NCI-H187 treated with DMSO at 0.1 percent for 48 hours (cell line): ENCODE data around the gene TUBB.

Experiments
- DNase-seq: peaks from one replicate; lab custom pipeline; 2025; lab: John Stamatoyannopoulos, UW

The TUBB gene

GRCh38 chr6:30719791-30720737 lies at the start of gene TUBB:
TUBB (plus strand) TSS chr6:30720352; CDS start chr6:30720507, 155 bp downstream.
- peak; percentile 90 for DNase-seq

GRCh38 chr6:30670760-30671527 lies 49.2 kb upstream of the TUBB start:
- DNase-seq = no peak

- DNase-seq = peak; percentile 76
These were observed 47.5 kb upstream of the TUBB start, which contains the start of gene DHX16 for GRCh38 chr6:30672445-30673253. DHX16 (minus strand) TSS chr6:30673006; CDS start chr6:30672841, 165 bp downstream.

GRCh38 chr6:30676660-30677285 lies 43.4 kb upstream of the TUBB start:
- no peak for DNase-seq

GRCh38 chr6:30678964-30679726 lies 41.0 kb upstream of the TUBB start:
- no peak for DNase-seq

GRCh38 chr6:30679765-30680535 lies 40.2 kb upstream of the TUBB start:
- DNase-seq = no peak

GRCh38 chr6:30681766-30682142 lies 38.4 kb upstream of the TUBB start:
- DNase-seq = no peak

GRCh38 chr6:30682143-30683117 lies 37.7 kb upstream of the TUBB start:
- DNase-seq = no peak

- DNase-seq = no peak
These were observed 36.8 kb upstream of the TUBB start for GRCh38 chr6:30683183-30683979.

- no peak for DNase-seq
These were observed 36.2 kb upstream of the TUBB start for GRCh38 chr6:30683980-30684338.

GRCh38 chr6:30684386-30685156 lies 35.6 kb upstream of the TUBB start:
- no peak for DNase-seq

GRCh38 chr6:30685157-30686008 lies 34.8 kb upstream of the TUBB start:
- no peak for DNase-seq

GRCh38 chr6:30686009-30686907 lies 33.9 kb upstream of the TUBB start, which contains the start of gene PPP1R18:
PPP1R18 (minus strand) TSS chr6:30686645; CDS start chr6:30686018, 627 bp downstream.
- no peak for DNase-seq

GRCh38 chr6:30686908-30687658 lies 33.1 kb upstream of the TUBB start:
- peak; percentile 65 for DNase-seq
